Testis (tissue), 3 donors: ENCODE measurements around the gene PRAF2. TPM values are rescaled to one million over a fixed set of nuclear protein-coding genes. Genes with fewer than 3 reads are reported as not detected.

Experiments
- DNase-seq: peaks from one replicate; pipeline ENCODE4 v3.0.0-alpha.2; 2019
- H3K27ac ChIP-seq, 2 donors: fragments of 200-600 bp; sonication (generic); one replicate each; pipeline ENCODE4 v1.5.1; 2019
- H3K27me3 ChIP-seq: fragments of 200-600 bp; sonication (generic); one replicate; pipeline ENCODE4 v1.5.1; 2019
- H3K36me3 ChIP-seq: fragments of 200-600 bp; sonication (generic); one replicate; pipeline ENCODE4 v1.5.1; 2017; ENCODE audit warnings: low read depth; ENCODE audit errors: missing control alignments
- H3K4me1 ChIP-seq: fragments of 200-600 bp; sonication (generic); one replicate; pipeline ENCODE4 v1.5.1; 2019
- H3K4me3 ChIP-seq, 2 donors: fragments of 200-600 bp; sonication (generic); one replicate each; pipeline ENCODE4 v1.5.1; 2017 to 2019
- H3K9me3 ChIP-seq: fragments of 200-600 bp; sonication (generic); one replicate; pipeline ENCODE4 v1.5.1; 2017
- POLR2A ChIP-seq: fragments of 450-650 bp; IDR thresholded peaks from one replicate; pipeline ENCODE4 v1.6.1; 2017; ENCODE audit warnings: antibody characterized with exemption, mild to moderate bottlenecking, moderate library complexity
- WGBS, 2 donors: methylation state at CpG; one replicate each; pipeline ENCODE4 v1.1.5; 2018; 5-methylcytosine and 5-hydroxymethylcytosine counted together
- intact Hi-C: fragments of 100-400 bp; cut with DNase I; formaldehyde crosslinking; loops from one replicate; pipeline ENCODE4 v1.15.1; 2023; ENCODE audit warnings: low total_unique reads
- polyA plus RNA-seq: library from polyadenylated mRNA; stranded (reverse); fragments of 350-450 nt; fragmentation: Illumina TruSeq; extraction: RNeasy Lipid Tissue Mini Kit (QIAGEN cat#74804); gene quantifications from one replicate; pipeline ENCODE4 v1.2.3, GENCODE V29; 2014; ENCODE audit warnings: low read depth, low replicate concordance; ENCODE audit not compliant: insufficient read depth
- total RNA-seq, 2 donors: library from RNA; depleted of rRNA; stranded (reverse); fragments of >200 nt; gene quantifications; one replicate each; pipeline ENCODE4 v1.2.3, GENCODE V29; 2016
- TF ChIP-seq, protein P1 (sequence below), 3 experiments: fragments of 450-650 bp in 2 of 3; fragments of 200-600 bp in 1 of 3; sonication (generic) in 1 of 3; IDR thresholded peaks; one replicate each; pipeline ENCODE4 v1.5.1; 2016 to 2019; ENCODE audit warnings: antibody characterized with exemption in 3 of 3, mild to moderate bottlenecking in 2 of 3, moderate library complexity in 1 of 3

PRAF2 gene
- total and polyA plus RNA-seq, 3 donors from 2014 or later: 43.7 to 60.9 (median 58.7) TPM

DNA sequence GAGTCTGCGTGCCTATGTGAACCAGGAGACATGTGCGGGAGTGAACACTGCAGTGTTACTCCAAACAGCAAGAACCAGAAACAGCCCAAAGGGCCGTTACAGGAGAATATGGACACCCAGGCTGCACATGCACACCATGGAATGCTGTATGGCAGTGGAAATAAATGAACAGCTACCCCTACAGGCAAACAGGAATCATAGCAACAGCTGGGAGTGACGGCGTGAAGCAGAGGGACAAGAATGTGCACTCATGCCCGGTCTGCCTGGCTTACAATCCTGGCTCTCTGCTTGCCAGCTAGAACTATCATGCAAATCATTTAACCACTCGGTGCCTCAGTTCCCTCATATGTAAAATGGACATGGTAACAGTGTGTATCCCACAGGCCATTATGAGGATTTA, 33.1 kb upstream of the PRAF2 start:
- Histone ChIP-seq H3K27ac (no peak overlapping the region), H3K27me3 (no peaks in the 10 kb centered on the region), H3K4me1 (no peaks in the 10 kb centered on the region), H3K36me3 (no peaks in the 10 kb centered on the region), H3K9me3 (no peaks in the 10 kb centered on the region), H3K4me3 (no peak overlapping the region)
- TF ChIP-seq, protein P1, sequence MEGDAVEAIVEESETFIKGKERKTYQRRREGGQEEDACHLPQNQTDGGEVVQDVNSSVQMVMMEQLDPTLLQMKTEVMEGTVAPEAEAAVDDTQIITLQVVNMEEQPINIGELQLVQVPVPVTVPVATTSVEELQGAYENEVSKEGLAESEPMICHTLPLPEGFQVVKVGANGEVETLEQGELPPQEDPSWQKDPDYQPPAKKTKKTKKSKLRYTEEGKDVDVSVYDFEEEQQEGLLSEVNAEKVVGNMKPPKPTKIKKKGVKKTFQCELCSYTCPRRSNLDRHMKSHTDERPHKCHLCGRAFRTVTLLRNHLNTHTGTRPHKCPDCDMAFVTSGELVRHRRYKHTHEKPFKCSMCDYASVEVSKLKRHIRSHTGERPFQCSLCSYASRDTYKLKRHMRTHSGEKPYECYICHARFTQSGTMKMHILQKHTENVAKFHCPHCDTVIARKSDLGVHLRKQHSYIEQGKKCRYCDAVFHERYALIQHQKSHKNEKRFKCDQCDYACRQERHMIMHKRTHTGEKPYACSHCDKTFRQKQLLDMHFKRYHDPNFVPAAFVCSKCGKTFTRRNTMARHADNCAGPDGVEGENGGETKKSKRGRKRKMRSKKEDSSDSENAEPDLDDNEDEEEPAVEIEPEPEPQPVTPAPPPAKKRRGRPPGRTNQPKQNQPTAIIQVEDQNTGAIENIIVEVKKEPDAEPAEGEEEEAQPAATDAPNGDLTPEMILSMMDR (IDR thresholded peaks at IDR 0.05): peak in 2 of 3 experiments; percentile 22 to 33
- no peak for TF ChIP-seq POLR2A
- intact Hi-C loops: no loop called here
- 44% methylated on average over 7 of the region's 7 CpGs; no CpG with 5 or more reads in 1 of the 2 donors for WGBS, 2 donors
- DNase-seq: peak; percentile 27

DNA sequence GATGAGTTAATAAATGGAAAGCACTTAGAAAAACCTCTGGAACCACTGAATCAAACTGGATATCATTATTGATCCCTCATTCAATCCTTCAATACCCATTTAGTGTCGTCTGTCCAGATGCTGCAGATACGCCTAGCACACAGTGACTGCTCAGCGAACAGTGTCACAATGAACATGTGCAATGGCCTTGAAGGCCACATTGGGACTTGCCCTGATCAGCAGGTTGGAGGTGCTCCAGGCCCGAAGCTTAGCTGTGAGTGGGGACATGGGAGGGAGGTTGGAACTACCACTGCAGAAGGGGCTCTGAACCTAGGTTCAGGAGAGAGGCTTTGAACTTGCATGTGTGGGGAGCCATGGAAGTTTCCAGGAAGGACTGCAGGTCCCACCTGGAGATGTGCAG, 32.5 kb upstream of the PRAF2 start:
- no peaks in the 10 kb centered on the region for H3K27me3 ChIP-seq

DNA sequence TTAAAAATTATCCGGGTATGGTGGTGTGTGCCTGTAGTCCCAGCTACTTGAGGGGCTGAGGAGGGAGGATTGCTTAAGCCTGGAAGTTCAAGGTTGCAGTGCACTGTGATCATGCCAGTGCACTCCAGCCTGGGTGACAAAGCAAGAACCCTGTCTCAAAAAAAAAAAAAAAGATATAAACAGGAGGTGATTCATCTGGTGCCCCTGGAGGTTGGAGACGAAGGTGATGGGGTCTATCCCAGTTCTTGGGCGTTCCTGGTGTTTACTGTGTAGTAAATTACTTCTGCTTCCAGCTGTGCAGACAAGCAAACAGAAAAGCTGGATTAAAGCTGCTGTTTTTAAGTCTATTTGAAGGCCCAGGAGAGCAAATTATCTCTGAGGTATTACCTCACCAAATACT, 29.8 kb upstream of the PRAF2 start:
- H3K27me3 ChIP-seq: no peaks in the 10 kb centered on the region
- intact Hi-C loops: no loop called here
- WGBS, 2 donors: 59 to 66% methylated on average over 3 of the region's 3 CpGs
- H3K9me3 ChIP-seq: no peaks in the 10 kb centered on the region
- H3K27ac ChIP-seq: no peak overlapping the region
- H3K4me1 ChIP-seq: no peaks in the 10 kb centered on the region
- H3K4me3 ChIP-seq: no peak overlapping the region
- TF ChIP-seq, protein P1 (IDR thresholded peaks at IDR 0.05): no peak
- no peak for TF ChIP-seq POLR2A
- no peaks in the 10 kb centered on the region for H3K36me3 ChIP-seq
- no peak for DNase-seq

More for the DNA sequence above, 32.5 kb upstream of the PRAF2 start:
- no peak for DNase-seq
- Histone ChIP-seq H3K4me3 (no peak overlapping the region), H3K36me3 (no peaks in the 10 kb centered on the region), H3K9me3 (no peaks in the 10 kb centered on the region), H3K27ac (no peak overlapping the region), H3K4me1 (no peaks in the 10 kb centered on the region)
- TF ChIP-seq POLR2A: no peak
- TF ChIP-seq, protein P1 (IDR thresholded peaks at IDR 0.05): no peak
- intact Hi-C loops: no loop called here
- 76 to 77% methylated on average over 3 to 4 of the region's 4 CpGs for WGBS, 2 donors

DNA sequence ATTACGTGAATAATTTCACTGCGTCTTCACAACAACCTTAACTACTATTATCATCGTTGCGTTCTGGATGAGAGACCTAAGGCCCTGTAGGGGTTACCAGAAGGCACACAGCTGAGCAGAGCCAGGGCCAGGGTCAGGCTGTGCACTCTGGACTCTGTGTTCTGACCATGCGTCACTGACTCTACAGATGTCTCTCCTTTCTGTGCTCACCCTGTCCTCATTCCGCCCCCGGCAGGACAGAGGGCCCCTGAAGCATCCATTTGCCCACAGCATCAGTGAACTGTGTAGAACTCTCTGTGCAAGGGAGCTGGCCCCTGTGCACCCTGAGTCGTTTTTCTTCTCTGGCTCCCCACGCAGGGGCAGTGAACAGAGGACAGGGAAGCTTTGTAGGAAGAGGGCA, 28.4 kb upstream of the PRAF2 start:
- no peak overlapping the region for H3K4me3 ChIP-seq
- WGBS, 2 donors: 27% methylated on average over 9 of the region's 9 CpGs; no CpG with 5 or more reads in 1 of the 2 donors
- H3K4me1 ChIP-seq: no peaks in the 10 kb centered on the region
- H3K27ac ChIP-seq: no peak overlapping the region
- no peaks in the 10 kb centered on the region for H3K27me3 ChIP-seq
- TF ChIP-seq POLR2A: no peak
- TF ChIP-seq, protein P1 (IDR thresholded peaks at IDR 0.05): no peak
- no peaks in the 10 kb centered on the region for H3K36me3 ChIP-seq
- intact Hi-C loops: no loop called here
- no peaks in the 10 kb centered on the region for H3K9me3 ChIP-seq
- DNase-seq: no peak

DNA sequence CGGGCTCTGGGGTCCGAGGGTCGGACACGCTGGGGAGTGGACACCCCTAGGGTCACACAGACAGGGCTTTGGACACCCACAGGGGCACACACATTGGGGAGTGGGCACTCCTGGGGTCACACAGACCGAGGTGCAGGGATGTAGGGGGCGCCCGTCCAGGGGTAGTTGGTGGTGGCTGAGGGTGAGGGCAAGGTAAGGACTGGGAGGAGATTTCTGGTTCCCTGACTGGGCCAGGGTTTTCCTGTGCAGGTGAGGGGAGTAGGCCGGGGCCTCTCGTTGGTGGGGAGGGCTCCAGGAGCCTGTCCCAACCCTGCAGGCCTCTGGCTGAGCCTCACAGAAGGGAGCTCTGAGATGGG, 27.8 kb upstream of the PRAF2 start:
- intact Hi-C loops: no loop called here

More for the DNA sequence above, 27.8 kb upstream of the PRAF2 start:
- Histone ChIP-seq H3K36me3 (no peaks in the 10 kb centered on the region), H3K9me3 (no peaks in the 10 kb centered on the region), H3K4me3 (peak overlapping the region; percentile 26 to 68), H3K4me1 (no peaks in the 10 kb centered on the region), H3K27me3 (no peaks in the 10 kb centered on the region), H3K27ac (no peak overlapping the region)
- no peak for TF ChIP-seq POLR2A
- TF ChIP-seq, protein P1 (IDR thresholded peaks at IDR 0.05): no peak
- WGBS, 2 donors: 15 to 21% methylated on average over 2 to 4 of the region's 9 CpGs
- DNase-seq: no peak
